ENCODE measurements around the gene DDX18.

Gene DDX18

GRCh38 chr2:117834992-117835391 is 20.5 kb downstream of the DDX18 start:
- no peak for DNase-seq (ENCODE audit: low read depth in 2 of 2)

- DNase-seq (ENCODE audit: low read depth in 2 of 2), result peak in 1 of 2 experiments; percentile 38
These were observed 21.7 kb downstream of the DDX18 start for GRCh38 chr2:117835990-117836760.

GRCh38 chr2:117845304-117845703 is 30.8 kb downstream of the DDX18 start:
- DNase-seq (ENCODE audit: low read depth in 2 of 2), result no peak

- DNase-seq (ENCODE audit: low read depth in 2 of 2), result no peak
These were observed 35.5 kb downstream of the DDX18 start for GRCh38 chr2:117850015-117850414.

GRCh38 chr2:117850461-117850860 is 36.0 kb downstream of the DDX18 start:
- no peak for DNase-seq (ENCODE audit: low read depth in 2 of 2)

- no peak for DNase-seq (ENCODE audit: low read depth in 2 of 2)
These were observed 37.5 kb downstream of the DDX18 start for GRCh38 chr2:117851969-117852368.

GRCh38 chr2:117853316-117853715 is 38.8 kb downstream of the DDX18 start:
- no peak for DNase-seq (ENCODE audit: low read depth in 2 of 2)

GRCh38 chr2:117853873-117854272 is 39.4 kb downstream of the DDX18 start:
- DNase-seq (ENCODE audit: low read depth in 2 of 2), result no peak

GRCh38 chr2:117854610-117855009 is 40.1 kb downstream of the DDX18 start:
- no peak for DNase-seq (ENCODE audit: low read depth in 2 of 2)

GRCh38 chr2:117855886-117856285 is 41.4 kb downstream of the DDX18 start:
- no peak for DNase-seq (ENCODE audit: low read depth in 2 of 2)

- no peak for DNase-seq (ENCODE audit: low read depth in 2 of 2)
These were observed 42.1 kb downstream of the DDX18 start for GRCh38 chr2:117856415-117857210.

- no peak for DNase-seq (ENCODE audit: low read depth in 2 of 2)
These were observed 43.8 kb downstream of the DDX18 start for GRCh38 chr2:117858336-117858735.

- DNase-seq (ENCODE audit: low read depth in 2 of 2), result no peak
These were observed 44.5 kb downstream of the DDX18 start for GRCh38 chr2:117858892-117859531.

GRCh38 chr2:117859532-117859911 is 45.0 kb downstream of the DDX18 start:
- DNase-seq (ENCODE audit: low read depth in 2 of 2), result no peak

- DNase-seq (ENCODE audit: low read depth in 2 of 2), result no peak
These were observed 45.6 kb downstream of the DDX18 start for GRCh38 chr2:117859924-117860647.

GRCh38 chr2:117862459-117862858 is 48.0 kb downstream of the DDX18 start:
- DNase-seq (ENCODE audit: low read depth in 2 of 2), result no peak

- no peak for DNase-seq (ENCODE audit: low read depth in 2 of 2)
These were observed 61.3 kb downstream of the DDX18 start for GRCh38 chr2:117875786-117876185.

- DNase-seq (ENCODE audit: low read depth in 2 of 2), result no peak
These were observed 64.5 kb downstream of the DDX18 start for GRCh38 chr2:117879003-117879402.

Data from stimulated activated CD4-positive, alpha-beta T cell treated with anti-CD3 and anti-CD28 coated beads, Interleukin-12 subunit alpha, Interleukin-12 subunit beta, amount 100 ng/mL, for 24 hours (primary cell).